Upper lobe of left lung (tissue), 4 donors: ENCODE results near the gene DLG2.

ENCODE experiments used
- CTCF ChIP-seq, 6 experiments: fragments of 450-650 bp in 4 of 6; fragments of 200-600 bp in 2 of 6; sonication (generic) in 2 of 6; IDR thresholded peaks; one replicate each; pipeline ENCODE4 v1.5.1; 2016 to 2019; ENCODE audit warnings: antibody characterized with exemption in 6 of 6
- EP300 ChIP-seq, 4 donors: sonication (generic); formaldehyde crosslinking; IDR thresholded peaks; one replicate each; pipeline ENCODE4 v1.5.1; 2017; ENCODE audit warnings: antibody characterized with exemption in 4 of 4, control low read depth in 2 of 4
- POLR2A ChIP-seq, 4 donors: fragments of 450-650 bp; IDR thresholded peaks; one replicate each; pipeline ENCODE4 v1.5.1; 2016 to 2017; ENCODE audit warnings: antibody characterized with exemption in 4 of 4, mild to moderate bottlenecking in 2 of 4
- POLR2AphosphoS5 ChIP-seq, 2 donors: sonication (generic); formaldehyde crosslinking; IDR thresholded peaks; one replicate each; pipeline ENCODE4 v1.5.1; 2017; ENCODE audit warnings: antibody characterized with exemption in 2 of 2

- TF ChIP-seq CTCF (IDR thresholded peaks at IDR 0.05) (no peak), POLR2AphosphoS5 (IDR thresholded peaks at IDR 0.05) (no peak), EP300 (IDR thresholded peaks at IDR 0.05) (no peak), POLR2A (IDR thresholded peaks at IDR 0.05) (no peak)
Observed at GRCh38 chr11:85096939-85097338, 530.2 kb downstream of the DLG2 start.
